ENCODE measurements around the gene VEGFA. TPM values are rescaled to one million over a fixed set of nuclear protein-coding genes. Genes with fewer than 3 reads are reported as not detected.

VEGFA gene
- total RNA-seq, 1 donor from 2014 or later: 29.0 TPM

DNA sequence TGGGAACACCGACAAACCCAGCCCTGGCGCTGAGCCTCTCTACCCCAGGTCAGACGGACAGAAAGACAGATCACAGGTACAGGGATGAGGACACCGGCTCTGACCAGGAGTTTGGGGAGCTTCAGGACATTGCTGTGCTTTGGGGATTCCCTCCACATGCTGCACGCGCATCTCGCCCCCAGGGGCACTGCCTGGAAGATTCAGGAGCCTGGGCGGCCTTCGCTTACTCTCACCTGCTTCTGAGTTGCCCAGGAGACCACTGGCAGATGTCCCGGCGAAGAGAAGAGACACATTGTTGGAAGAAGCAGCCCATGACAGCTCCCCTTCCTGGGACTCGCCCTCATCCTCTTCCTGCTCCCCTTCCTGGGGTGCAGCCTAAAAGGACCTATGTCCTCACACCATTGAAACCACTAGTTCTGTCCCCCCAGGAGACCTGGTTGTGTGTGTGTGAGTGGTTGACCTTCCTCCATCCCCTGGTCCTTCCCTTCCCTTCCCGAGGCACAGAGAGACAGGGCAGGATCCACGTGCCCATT lies 15.3 kb downstream of the VEGFA start:
- no peak for ATAC-seq (ENCODE audit: low read depth)
- CTCF ChIA-PET: no interaction called here
- H3K4me1 Mint-ChIP-seq: no peaks in the 10 kb centered on the region
- H3K36me3 Mint-ChIP-seq (ENCODE audit: low read depth): peaks cover 19% of the 10 kb centered on the region
- no peaks in the 10 kb centered on the region for H3K27me3 Mint-ChIP-seq
- H3K4me3 Mint-ChIP-seq: no peak overlapping the region
- POLR2A ChIA-PET: no interaction called here
- no peak overlapping the region for H3K27ac Mint-ChIP-seq
- no peak for DNase-seq
- intact Hi-C loops (cut with micrococcal nuclease): no loop called here
- no peaks in the 10 kb centered on the region for H3K9me3 Mint-ChIP-seq
- TF ChIP-seq, protein P1, sequence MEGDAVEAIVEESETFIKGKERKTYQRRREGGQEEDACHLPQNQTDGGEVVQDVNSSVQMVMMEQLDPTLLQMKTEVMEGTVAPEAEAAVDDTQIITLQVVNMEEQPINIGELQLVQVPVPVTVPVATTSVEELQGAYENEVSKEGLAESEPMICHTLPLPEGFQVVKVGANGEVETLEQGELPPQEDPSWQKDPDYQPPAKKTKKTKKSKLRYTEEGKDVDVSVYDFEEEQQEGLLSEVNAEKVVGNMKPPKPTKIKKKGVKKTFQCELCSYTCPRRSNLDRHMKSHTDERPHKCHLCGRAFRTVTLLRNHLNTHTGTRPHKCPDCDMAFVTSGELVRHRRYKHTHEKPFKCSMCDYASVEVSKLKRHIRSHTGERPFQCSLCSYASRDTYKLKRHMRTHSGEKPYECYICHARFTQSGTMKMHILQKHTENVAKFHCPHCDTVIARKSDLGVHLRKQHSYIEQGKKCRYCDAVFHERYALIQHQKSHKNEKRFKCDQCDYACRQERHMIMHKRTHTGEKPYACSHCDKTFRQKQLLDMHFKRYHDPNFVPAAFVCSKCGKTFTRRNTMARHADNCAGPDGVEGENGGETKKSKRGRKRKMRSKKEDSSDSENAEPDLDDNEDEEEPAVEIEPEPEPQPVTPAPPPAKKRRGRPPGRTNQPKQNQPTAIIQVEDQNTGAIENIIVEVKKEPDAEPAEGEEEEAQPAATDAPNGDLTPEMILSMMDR (IDR thresholded peaks at IDR 0.05): no peak

DNA sequence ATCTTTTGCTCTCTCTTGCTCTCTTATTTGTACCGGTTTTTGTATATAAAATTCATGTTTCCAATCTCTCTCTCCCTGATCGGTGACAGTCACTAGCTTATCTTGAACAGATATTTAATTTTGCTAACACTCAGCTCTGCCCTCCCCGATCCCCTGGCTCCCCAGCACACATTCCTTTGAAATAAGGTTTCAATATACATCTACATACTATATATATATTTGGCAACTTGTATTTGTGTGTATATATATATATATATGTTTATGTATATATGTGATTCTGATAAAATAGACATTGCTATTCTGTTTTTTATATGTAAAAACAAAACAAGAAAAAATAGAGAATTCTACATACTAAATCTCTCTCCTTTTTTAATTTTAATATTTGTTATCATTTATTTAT lies 15.9 kb downstream of the VEGFA start:
- no peak for DNase-seq
- POLR2A ChIA-PET: interaction anchor here (0.7 kb wide), 1 partner anchor 524 kb away, joined by 3 read pairs; no protein-coding TSS in a partner anchor
- H3K4me1 Mint-ChIP-seq: no peaks in the 10 kb centered on the region
- no peaks in the 10 kb centered on the region for H3K27me3 Mint-ChIP-seq
- ATAC-seq (ENCODE audit: low read depth): no peak
- CTCF ChIA-PET: no interaction called here
- intact Hi-C loops (cut with micrococcal nuclease): no loop called here
- TF ChIP-seq, protein P1 (IDR thresholded peaks at IDR 0.05): no peak
- no peak overlapping the region for H3K27ac Mint-ChIP-seq
- H3K9me3 Mint-ChIP-seq: no peaks in the 10 kb centered on the region
- H3K4me3 Mint-ChIP-seq: no peak overlapping the region
- peaks cover 19% of the 10 kb centered on the region for H3K36me3 Mint-ChIP-seq (ENCODE audit: low read depth)

DNA sequence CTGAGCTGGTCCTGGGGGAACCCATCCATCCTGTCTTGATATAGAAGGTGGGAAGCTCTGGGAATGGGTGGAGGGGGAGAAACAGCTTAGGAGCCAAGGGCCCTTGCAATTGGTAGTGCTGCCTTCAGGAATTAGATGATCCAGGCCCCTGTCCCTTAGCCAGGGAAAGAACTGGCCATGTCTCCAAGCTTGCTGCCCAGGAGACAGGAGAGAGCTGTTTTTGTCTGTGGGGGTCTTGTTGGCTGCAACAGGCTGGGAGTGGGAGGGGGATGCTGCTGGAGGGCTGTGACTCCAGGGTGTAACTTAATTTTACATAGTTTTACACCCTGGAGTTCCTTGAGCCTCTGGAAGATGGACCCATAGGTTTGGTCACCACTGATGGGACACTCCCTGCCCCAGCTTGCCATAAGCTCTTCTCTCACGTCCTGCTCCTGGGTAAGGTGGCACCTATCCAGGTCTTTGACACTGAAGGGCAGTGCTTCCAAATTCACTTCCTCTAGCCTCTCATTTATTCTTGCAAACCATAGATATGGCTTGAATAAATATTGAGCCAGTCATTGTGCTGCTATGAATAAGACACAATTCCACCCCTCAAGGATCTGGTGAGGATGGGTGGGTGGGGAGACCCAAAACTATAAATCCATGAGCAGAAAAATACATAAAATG lies 16.8 kb downstream of the VEGFA start:
- ATAC-seq (ENCODE audit: low read depth): no peak

DNA sequence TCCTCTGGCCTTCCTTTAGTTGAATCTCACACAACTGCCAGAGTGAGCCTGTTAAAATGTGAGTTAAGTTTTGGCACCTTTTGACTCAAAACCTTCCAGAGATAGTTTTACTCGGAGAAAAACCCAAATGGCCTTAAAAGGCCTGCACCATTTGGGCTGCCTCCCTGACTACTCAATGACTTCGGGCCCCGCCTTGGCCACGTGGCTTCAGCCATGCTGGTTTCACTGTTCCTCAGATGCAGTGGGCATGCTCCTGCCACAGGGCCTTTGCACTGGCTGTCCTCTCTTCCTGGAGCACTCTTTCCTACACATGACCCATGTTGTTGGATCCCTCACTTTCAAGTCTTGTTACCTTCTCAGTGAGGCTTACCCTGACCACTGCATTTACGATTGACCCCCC lies 18.3 kb downstream of the VEGFA start:
- no peak overlapping the region for H3K27ac Mint-ChIP-seq
- no peaks in the 10 kb centered on the region for H3K9me3 Mint-ChIP-seq
- no peaks in the 10 kb centered on the region for H3K4me1 Mint-ChIP-seq
- no peak overlapping the region for H3K4me3 Mint-ChIP-seq
- CTCF ChIA-PET: no interaction called here
- TF ChIP-seq, protein P1 (IDR thresholded peaks at IDR 0.05): no peak
- ATAC-seq (ENCODE audit: low read depth): no peak
- no peak for DNase-seq
- intact Hi-C loops (cut with micrococcal nuclease): no loop called here
- H3K27me3 Mint-ChIP-seq: no peaks in the 10 kb centered on the region
- POLR2A ChIA-PET: interaction anchor here (0.6 kb wide), 1 partner anchor 12 kb away, joined by 4 read pairs; no protein-coding TSS in a partner anchor
- H3K36me3 Mint-ChIP-seq (ENCODE audit: low read depth): peaks cover 13% of the 10 kb centered on the region

More for the DNA sequence above, 16.8 kb downstream of the VEGFA start:
- Mint-ChIP-seq H3K4me3 (no peak overlapping the region), H3K4me1 (no peaks in the 10 kb centered on the region), H3K27ac (no peak overlapping the region), H3K9me3 (no peaks in the 10 kb centered on the region), H3K27me3 (no peaks in the 10 kb centered on the region), H3K36me3 (ENCODE audit: low read depth) (peaks cover 17% of the 10 kb centered on the region)
- POLR2A ChIA-PET: no interaction called here
- CTCF ChIA-PET: interaction anchor here (1.3 kb wide), 1 partner anchor 286 kb away, joined by 3 read pairs; no protein-coding TSS in a partner anchor
- TF ChIP-seq, protein P1 (IDR thresholded peaks at IDR 0.05): no peak
- intact Hi-C loops (cut with micrococcal nuclease): no loop called here
- no peak for DNase-seq

- DNase-seq (no peak), ATAC-seq (ENCODE audit: low read depth) (no peak)
- Mint-ChIP-seq H3K36me3 (ENCODE audit: low read depth) (peaks cover 9% of the 10 kb centered on the region), H3K27ac (no peak overlapping the region), H3K4me1 (no peaks in the 10 kb centered on the region), H3K9me3 (no peaks in the 10 kb centered on the region), H3K27me3 (no peaks in the 10 kb centered on the region), H3K4me3 (no peak overlapping the region)
- TF ChIP-seq, protein P1 (IDR thresholded peaks at IDR 0.05): no peak
- intact Hi-C loops (cut with micrococcal nuclease): no loop called here
- CTCF ChIA-PET: no interaction called here
- POLR2A ChIA-PET: no interaction called here
Observed at GRCh38 chr6:43789447-43789846, 19.4 kb downstream of the VEGFA start.
